HEK293 (cell line): ENCODE measurements around the gene TFE3.
A peak's percentile ranks its signal among the peaks of the same experiment; 100 is the strongest.

Experiments
- BCL11A ChIP-seq: fragments of 450-650 bp; formaldehyde crosslinking; IDR thresholded peaks from 2 replicates; pipeline ENCODE4 v1.5.1; 2016; ENCODE audit warnings: low read depth, missing biosample characterization, missing genetic modification characterization
- FEZF1 ChIP-seq: fragments of 450-650 bp; formaldehyde crosslinking; IDR thresholded peaks from 2 replicates; pipeline ENCODE4 v1.5.1; 2016; ENCODE audit warnings: missing biosample characterization, missing genetic modification characterization
- GLIS1 ChIP-seq: fragments of 450-650 bp; formaldehyde crosslinking; IDR thresholded peaks from 2 replicates; pipeline ENCODE4 v1.5.1; 2016; ENCODE audit warnings: missing biosample characterization, missing genetic modification characterization
- KLF1 ChIP-seq: fragments of 450-650 bp; formaldehyde crosslinking; IDR thresholded peaks from 2 replicates; pipeline ENCODE4 v1.5.1; 2016; ENCODE audit warnings: missing biosample characterization, missing genetic modification characterization
- KLF17 ChIP-seq: fragments of 450-650 bp; formaldehyde crosslinking; IDR thresholded peaks from 2 replicates; pipeline ENCODE4 v1.5.1; 2016; ENCODE audit warnings: missing biosample characterization, missing genetic modification characterization
- SALL2 ChIP-seq: fragments of 450-650 bp; formaldehyde crosslinking; IDR thresholded peaks from 2 replicates; pipeline ENCODE4 v1.5.0; 2017; ENCODE audit warnings: missing biosample characterization, mild to moderate bottlenecking, missing genetic modification characterization, borderline replicate concordance
- WT1 ChIP-seq: fragments of 450-650 bp; formaldehyde crosslinking; IDR thresholded peaks from 2 replicates; pipeline ENCODE4 v1.5.1; 2016; ENCODE audit warnings: missing biosample characterization, missing genetic modification characterization
- ZBTB1 ChIP-seq: fragments of 450-650 bp; formaldehyde crosslinking; IDR thresholded peaks from 2 replicates; pipeline ENCODE4 v1.5.1; 2016; ENCODE audit warnings: missing biosample characterization, missing genetic modification characterization
- ZBTB10 ChIP-seq: fragments of 450-650 bp; formaldehyde crosslinking; IDR thresholded peaks from 2 replicates; pipeline ENCODE4 v1.5.1; 2016; ENCODE audit warnings: missing biosample characterization, missing genetic modification characterization
- ZBTB20 ChIP-seq: fragments of 450-650 bp; formaldehyde crosslinking; IDR thresholded peaks from 2 replicates; pipeline ENCODE4 v1.5.1; 2016; ENCODE audit warnings: missing biosample characterization, missing genetic modification characterization
- ZNF133 ChIP-seq: fragments of 450-650 bp; formaldehyde crosslinking; IDR thresholded peaks from 2 replicates; pipeline ENCODE4 v1.5.1; 2016; ENCODE audit warnings: missing biosample characterization, missing genetic modification characterization
- ZNF155 ChIP-seq: fragments of 450-650 bp; formaldehyde crosslinking; IDR thresholded peaks from 2 replicates; pipeline ENCODE4 v1.5.1; 2016; ENCODE audit warnings: missing biosample characterization, missing genetic modification characterization
- ZNF18 ChIP-seq: fragments of 450-650 bp; formaldehyde crosslinking; IDR thresholded peaks from 2 replicates; pipeline ENCODE4 v1.5.1; 2016; ENCODE audit warnings: missing biosample characterization, missing genetic modification characterization
- ZNF248 ChIP-seq: fragments of 450-650 bp; formaldehyde crosslinking; IDR thresholded peaks from 2 replicates; pipeline ENCODE4 v1.5.1; 2017; ENCODE audit warnings: missing biosample characterization, missing genetic modification characterization
- ZNF280D ChIP-seq: fragments of 450-650 bp; formaldehyde crosslinking; IDR thresholded peaks from 2 replicates; pipeline ENCODE4 v1.5.1; 2016; ENCODE audit warnings: missing biosample characterization, missing genetic modification characterization
- ZNF362 ChIP-seq: fragments of 450-650 bp; formaldehyde crosslinking; IDR thresholded peaks from 2 replicates; pipeline ENCODE4 v1.5.1; 2016; ENCODE audit warnings: missing biosample characterization, missing genetic modification characterization
- ZNF398 ChIP-seq: fragments of 450-650 bp; formaldehyde crosslinking; IDR thresholded peaks from 2 replicates; pipeline ENCODE4 v1.5.1; 2017; ENCODE audit warnings: missing biosample characterization, missing genetic modification characterization
- ZNF530 ChIP-seq: fragments of 450-650 bp; formaldehyde crosslinking; IDR thresholded peaks from 2 replicates; pipeline ENCODE4 v1.5.1; 2016; ENCODE audit warnings: low read depth, missing biosample characterization, missing genetic modification characterization
- ZNF558 ChIP-seq: fragments of 450-650 bp; formaldehyde crosslinking; IDR thresholded peaks from 2 replicates; pipeline ENCODE4 v1.5.1; 2016; ENCODE audit warnings: missing biosample characterization, missing genetic modification characterization
- ZNF561 ChIP-seq: fragments of 450-650 bp; IDR thresholded peaks from 2 replicates; pipeline ENCODE4 v1.5.1; 2018; ENCODE audit warnings: missing biosample characterization, missing genetic modification characterization, borderline replicate concordance
- ZNF600 ChIP-seq: fragments of 450-650 bp; formaldehyde crosslinking; IDR thresholded peaks from 2 replicates; pipeline ENCODE4 v1.5.1; 2016; ENCODE audit warnings: missing biosample characterization, missing genetic modification characterization
- ZNF645 ChIP-seq: fragments of 450-650 bp; formaldehyde crosslinking; IDR thresholded peaks from 2 replicates; pipeline ENCODE4; 2016; ENCODE audit warnings: missing biosample characterization, missing genetic modification characterization
- ZNF785 ChIP-seq: fragments of 450-650 bp; formaldehyde crosslinking; IDR thresholded peaks from 2 replicates; pipeline ENCODE4 v1.5.1; 2016; ENCODE audit warnings: missing biosample characterization, missing genetic modification characterization

TFE3 gene

GRCh38 chrX:49037883-49038475 lies 5.2 kb downstream of the TFE3 start (continued):
- peak; percentile 44; the same call in 1 of the 2 replicates for TF ChIP-seq ZBTB20 (tag by site-specific recombination)
- no peak for TF ChIP-seq ZNF530 (tag by site-specific recombination)
- no peak for TF ChIP-seq ZNF18 (tag by site-specific recombination)
- TF ChIP-seq KLF1: no peak
- TF ChIP-seq ZBTB1 (tag by site-specific recombination): no peak
- TF ChIP-seq ZBTB10: no peak
- TF ChIP-seq WT1: peak; percentile 31; the same call in 1 of the 2 replicates
- TF ChIP-seq FEZF1 (tag by site-specific recombination): no peak
- TF ChIP-seq SALL2: no peak
- no peak for TF ChIP-seq ZNF558 (tag by site-specific recombination)
- TF ChIP-seq ZNF362 (tag by site-specific recombination): no peak
- no peak for TF ChIP-seq ZNF248 (tag by site-specific recombination)
- no peak for TF ChIP-seq ZNF785 (tag by site-specific recombination)
- no peak for TF ChIP-seq ZNF133 (tag by site-specific recombination)
- TF ChIP-seq ZNF280D: no peak
- TF ChIP-seq ZNF398 (tag by site-specific recombination): peak; percentile 79
- peak; percentile 63; the same call in 1 of the 2 replicates for TF ChIP-seq KLF17 (tag by site-specific recombination)
- no peak for TF ChIP-seq ZNF155 (tag by site-specific recombination)
- TF ChIP-seq ZNF600 (tag by site-specific recombination): no peak
- 0 out of 2 replicates have a peak, but pooled peaks have one; percentile 28 for TF ChIP-seq GLIS1
- TF ChIP-seq ZNF561 (tag by site-specific recombination): no peak
- no peak for TF ChIP-seq BCL11A (tag by site-specific recombination)
- no peak for TF ChIP-seq ZNF645 (tag by site-specific recombination)
